Suprapubic skin (tissue), 4 donors: Measurements from ENCODE around the gene ABHD11. TPM values are rescaled to one million over a fixed set of nuclear protein-coding genes. Genes with fewer than 3 reads are reported as not detected.
"Not testable (repeated sequence)": the region's sequence is repeated elsewhere in the genome, so short reads cannot be mapped to it uniquely, and the experiment has no call there.

ENCODE experiments used
- DNase-seq, 2 donors: peaks; one replicate each; pipeline ENCODE4 v3.0.0-alpha.2; 2019; ENCODE audit warnings: low spot score in 2 of 2
- H3K27ac ChIP-seq: fragments of 200-600 bp; sonication (generic); one replicate; pipeline ENCODE4 v1.5.1; 2019
- H3K27me3 ChIP-seq: fragments of 200-600 bp; sonication (generic); one replicate; pipeline ENCODE4 v1.5.1; 2019
- H3K36me3 ChIP-seq: fragments of 200-600 bp; sonication (generic); one replicate; pipeline ENCODE4 v1.5.1; 2019
- H3K4me1 ChIP-seq: fragments of 200-600 bp; sonication (generic); one replicate; pipeline ENCODE4 v1.5.1; 2019
- H3K4me3 ChIP-seq: fragments of 200-600 bp; sonication (generic); one replicate; pipeline ENCODE4 v1.5.1; 2019; ENCODE audit warnings: mild to moderate bottlenecking
- H3K9me3 ChIP-seq: fragments of 200-600 bp; sonication (generic); one replicate; pipeline ENCODE4 v1.5.1; 2019
- EP300 ChIP-seq: sonication (generic); formaldehyde crosslinking; IDR thresholded peaks from one replicate; pipeline ENCODE4 v1.6.1; 2017; ENCODE audit warnings: antibody characterized with exemption
- POLR2A ChIP-seq, 2 donors: fragments of 450-650 bp; IDR thresholded peaks; one replicate each; pipeline ENCODE4 v1.6.1; 2017; ENCODE audit warnings: antibody characterized with exemption in 2 of 2, mild to moderate bottlenecking in 2 of 2, moderate library complexity in 2 of 2
- POLR2AphosphoS5 ChIP-seq, 3 donors: sonication (generic); formaldehyde crosslinking; IDR thresholded peaks; one replicate each; pipeline ENCODE4 v1.6.1; 2017; ENCODE audit warnings: antibody characterized with exemption in 3 of 3
- WGBS: methylation state at CpG from one replicate; pipeline ENCODE4 v1.1.5; 2018; 5-methylcytosine and 5-hydroxymethylcytosine counted together
- total RNA-seq, 4 donors: library from RNA; depleted of rRNA; stranded (reverse); fragments of >200 nt; gene quantifications; one replicate each; pipeline ENCODE4 v1.1.0, GENCODE V29; 2016
- TF ChIP-seq, protein P1 (sequence below), 2 donors: fragments of 200-600 bp in 1 of 2; fragments of 450-650 bp in 1 of 2; sonication (generic) in 1 of 2; IDR thresholded peaks; one replicate each; pipeline ENCODE4 v1.5.1; 2016 to 2019; ENCODE audit warnings: antibody characterized with exemption in 2 of 2, mild to moderate bottlenecking in 1 of 2, moderate library complexity in 1 of 2

The ABHD11 gene
- total RNA-seq, 4 donors from 2014 or later, result 15.2 to 39.4 (median 23.7) TPM

DNA sequence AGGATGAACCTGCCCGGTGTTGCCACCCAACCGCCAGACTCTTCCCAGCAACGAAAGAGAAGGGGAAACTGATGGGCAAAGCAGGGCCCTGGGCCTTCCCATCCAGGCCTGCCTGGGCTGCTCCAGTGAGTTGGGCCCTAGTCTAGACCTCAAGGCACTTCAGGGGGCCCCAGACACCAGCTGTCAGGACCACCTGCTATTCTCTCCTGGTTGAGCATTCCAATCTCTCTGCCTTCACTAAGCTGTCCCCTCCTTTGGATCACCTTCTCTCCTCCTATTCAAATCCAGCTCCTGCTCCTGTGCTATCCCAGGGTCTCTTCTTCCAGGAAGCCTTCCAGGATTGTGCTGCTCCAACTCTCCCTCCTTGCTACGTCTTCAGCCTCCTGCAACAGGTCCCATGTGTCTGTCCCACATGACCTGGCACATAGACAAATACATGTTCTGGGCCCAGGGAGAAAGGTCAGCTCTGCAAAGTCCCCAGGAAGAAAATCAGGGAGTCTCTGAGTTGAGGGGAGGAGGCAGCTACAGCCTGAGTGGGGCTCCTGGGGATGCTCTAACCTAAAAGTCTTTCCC lies 22.2 kb downstream of the ABHD11 start:
- no peak for DNase-seq
- WGBS, result 79% methylated on average over 4 of the region's 4 CpGs
- H3K27ac ChIP-seq, result no peak overlapping the region
- H3K36me3 ChIP-seq, result no peaks in the 10 kb centered on the region
- H3K4me1 ChIP-seq, result peaks cover 27% of the 10 kb centered on the region
- TF ChIP-seq EP300 (no peak), POLR2AphosphoS5 (IDR thresholded peaks at IDR 0.05) (no peak), POLR2A (IDR thresholded peaks at IDR 0.05) (no peak)
- TF ChIP-seq, protein P1, sequence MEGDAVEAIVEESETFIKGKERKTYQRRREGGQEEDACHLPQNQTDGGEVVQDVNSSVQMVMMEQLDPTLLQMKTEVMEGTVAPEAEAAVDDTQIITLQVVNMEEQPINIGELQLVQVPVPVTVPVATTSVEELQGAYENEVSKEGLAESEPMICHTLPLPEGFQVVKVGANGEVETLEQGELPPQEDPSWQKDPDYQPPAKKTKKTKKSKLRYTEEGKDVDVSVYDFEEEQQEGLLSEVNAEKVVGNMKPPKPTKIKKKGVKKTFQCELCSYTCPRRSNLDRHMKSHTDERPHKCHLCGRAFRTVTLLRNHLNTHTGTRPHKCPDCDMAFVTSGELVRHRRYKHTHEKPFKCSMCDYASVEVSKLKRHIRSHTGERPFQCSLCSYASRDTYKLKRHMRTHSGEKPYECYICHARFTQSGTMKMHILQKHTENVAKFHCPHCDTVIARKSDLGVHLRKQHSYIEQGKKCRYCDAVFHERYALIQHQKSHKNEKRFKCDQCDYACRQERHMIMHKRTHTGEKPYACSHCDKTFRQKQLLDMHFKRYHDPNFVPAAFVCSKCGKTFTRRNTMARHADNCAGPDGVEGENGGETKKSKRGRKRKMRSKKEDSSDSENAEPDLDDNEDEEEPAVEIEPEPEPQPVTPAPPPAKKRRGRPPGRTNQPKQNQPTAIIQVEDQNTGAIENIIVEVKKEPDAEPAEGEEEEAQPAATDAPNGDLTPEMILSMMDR (IDR thresholded peaks at IDR 0.05), result no peak
- no peak overlapping the region for H3K4me3 ChIP-seq
- H3K9me3 ChIP-seq, result no peaks in the 10 kb centered on the region
- no peaks in the 10 kb centered on the region for H3K27me3 ChIP-seq

DNA sequence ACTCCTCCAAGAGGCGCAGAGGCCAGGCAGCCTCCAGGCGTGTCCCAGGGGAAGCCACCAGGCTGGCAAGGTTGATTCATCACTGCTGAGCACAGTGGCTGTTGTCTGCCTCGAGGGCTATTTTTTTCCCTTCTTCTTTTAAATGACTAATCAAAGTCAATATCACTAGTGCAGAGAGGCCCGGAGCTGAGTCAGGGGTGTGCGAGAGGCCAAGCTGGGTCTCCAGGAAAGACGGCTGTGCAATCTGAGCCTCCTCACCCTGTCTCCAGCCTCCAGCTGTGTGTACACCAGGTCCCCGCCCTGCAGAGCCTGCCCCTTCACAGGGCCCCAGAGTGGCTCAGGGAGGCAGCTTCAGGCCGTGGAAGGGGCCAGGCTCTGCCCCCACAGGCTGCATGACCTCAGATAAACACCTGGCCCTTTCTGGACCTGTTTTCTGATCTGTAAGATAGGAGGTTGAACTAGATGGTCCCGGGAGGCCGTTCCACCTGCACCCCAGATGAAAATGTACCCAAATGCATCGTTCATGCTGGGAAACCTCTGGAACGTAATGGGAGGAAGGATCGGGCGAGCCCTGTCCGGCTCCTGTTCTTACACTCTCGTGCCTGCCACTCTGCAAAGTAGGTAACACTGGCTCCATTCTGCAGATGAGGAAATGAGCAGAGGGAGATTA lies 22.8 kb downstream of the ABHD11 start:
- no peaks in the 10 kb centered on the region for H3K9me3 ChIP-seq
- peaks cover 25% of the 10 kb centered on the region for H3K4me1 ChIP-seq
- WGBS, result 65% methylated on average over 13 of the region's 16 CpGs
- H3K27me3 ChIP-seq, result no peaks in the 10 kb centered on the region
- TF ChIP-seq POLR2AphosphoS5 (IDR thresholded peaks at IDR 0.05) (no peak), EP300 (no peak), POLR2A (IDR thresholded peaks at IDR 0.05) (no peak)
- TF ChIP-seq, protein P1 (IDR thresholded peaks at IDR 0.05), result no peak
- no peak for DNase-seq
- H3K27ac ChIP-seq, result no peak overlapping the region
- no peaks in the 10 kb centered on the region for H3K36me3 ChIP-seq
- H3K4me3 ChIP-seq, result no peak overlapping the region

DNA sequence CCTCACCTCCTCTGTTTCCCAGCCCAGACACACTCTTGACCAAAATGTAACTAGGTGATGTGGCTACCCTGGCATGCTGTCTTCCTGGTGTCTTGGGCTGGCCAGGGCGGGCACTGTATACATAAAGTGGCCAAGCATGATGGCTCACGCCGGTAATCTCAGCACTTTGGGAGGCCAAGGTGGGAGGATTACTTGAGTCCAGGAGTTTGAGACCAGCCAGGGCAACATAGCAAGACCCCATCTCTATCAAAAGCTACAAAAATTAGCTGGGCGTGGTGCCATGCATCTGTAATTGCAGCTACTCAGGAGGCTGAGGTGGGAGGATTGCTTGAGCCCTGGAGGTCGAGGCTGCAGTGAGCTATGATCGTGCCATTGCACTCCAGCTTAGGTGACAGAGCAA lies 25.3 kb downstream of the ABHD11 start:
- H3K27ac ChIP-seq, H3K9me3 ChIP-seq, DNase-seq, H3K36me3 ChIP-seq, H3K4me3 ChIP-seq, H3K27me3 ChIP-seq: not testable (repeated sequence)
- H3K4me1 ChIP-seq, result peaks cover 10% of the 10 kb centered on the region
- 100% methylated on average over 6 of the region's 6 CpGs for WGBS

DNA sequence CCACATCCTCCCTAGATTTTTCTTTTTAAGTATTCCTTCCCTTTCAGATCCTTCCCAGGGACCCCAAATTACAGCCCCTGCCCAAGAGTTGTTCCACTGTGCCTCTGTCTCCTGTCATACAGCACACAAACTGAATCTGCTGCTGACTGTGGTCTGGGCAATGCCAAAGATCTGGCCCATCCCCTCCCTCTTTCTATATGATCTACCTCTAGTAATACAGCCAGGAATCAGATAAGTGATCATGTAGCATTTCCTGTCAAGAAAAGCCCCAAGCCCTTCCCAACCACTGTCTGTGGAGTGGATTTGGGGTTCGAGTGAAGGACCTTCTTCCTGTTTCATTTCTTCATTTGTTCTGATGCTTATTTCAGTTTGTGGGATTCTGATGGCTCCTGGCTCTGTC lies 25.8 kb downstream of the ABHD11 start:
- no peaks in the 10 kb centered on the region for H3K36me3 ChIP-seq
- no peak overlapping the region for H3K27ac ChIP-seq
- no peak overlapping the region for H3K4me3 ChIP-seq
- H3K9me3 ChIP-seq, result no peaks in the 10 kb centered on the region
- TF ChIP-seq EP300 (no peak), POLR2AphosphoS5 (IDR thresholded peaks at IDR 0.05) (no peak), POLR2A (IDR thresholded peaks at IDR 0.05) (no peak)
- TF ChIP-seq, protein P1 (IDR thresholded peaks at IDR 0.05), result no peak
- H3K4me1 ChIP-seq, result peaks cover 5% of the 10 kb centered on the region
- DNase-seq, result no peak
- H3K27me3 ChIP-seq, result no peaks in the 10 kb centered on the region
- 80% methylated on average over 1 of the region's 1 CpG for WGBS

DNA sequence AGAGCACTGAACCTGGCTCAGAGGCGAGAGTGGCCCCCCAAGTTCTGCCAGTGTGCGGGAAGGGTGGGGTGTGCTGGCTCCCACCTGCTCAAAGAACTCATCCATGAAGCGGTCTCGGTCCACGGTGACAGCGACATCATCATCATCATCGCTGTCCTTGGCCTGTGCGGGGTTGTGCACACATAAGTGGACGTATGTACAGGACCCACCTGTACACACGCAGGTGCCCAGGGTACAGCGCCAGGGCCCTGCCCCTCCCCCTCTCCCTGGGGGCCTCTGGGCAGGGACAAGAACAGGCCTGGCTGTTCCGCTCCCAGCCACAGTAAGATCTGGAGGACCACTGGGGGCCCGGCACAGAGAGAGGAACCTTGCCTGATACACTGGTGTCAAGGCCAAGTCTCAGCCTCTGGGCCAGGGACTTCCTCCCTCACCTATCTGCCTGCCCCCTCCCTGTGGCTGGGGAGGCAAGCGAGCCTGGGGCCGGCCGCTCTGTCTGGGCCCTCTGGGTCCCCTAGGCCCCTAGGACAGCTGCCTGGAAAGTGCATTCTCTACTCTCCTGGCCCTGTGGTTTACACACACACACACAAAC lies 29.5 kb downstream of the ABHD11 start:
- DNase-seq, result no peak
- H3K4me3 ChIP-seq, result no peak overlapping the region
- H3K27ac ChIP-seq, result no peak overlapping the region
- no peaks in the 10 kb centered on the region for H3K9me3 ChIP-seq
- TF ChIP-seq EP300, result no peak
- TF ChIP-seq POLR2A (IDR thresholded peaks at IDR 0.05), result no peak
- TF ChIP-seq, protein P1 (IDR thresholded peaks at IDR 0.05), result no peak
- TF ChIP-seq POLR2AphosphoS5 (IDR thresholded peaks at IDR 0.05), result no peak
- no peaks in the 10 kb centered on the region for H3K36me3 ChIP-seq
- 95% methylated on average over 12 of the region's 16 CpGs for WGBS
- H3K4me1 ChIP-seq, result peaks cover 16% of the 10 kb centered on the region
- no peaks in the 10 kb centered on the region for H3K27me3 ChIP-seq
